HG03342 (cell line): ENCODE data around the gene SPDYE6.
"Not testable (repeated sequence)": the region's sequence is repeated elsewhere in the genome, so short reads cannot be mapped to it uniquely, and the experiment has no call there.

Experiments
- ATAC-seq: cut with Tn5 transposase; IDR thresholded peaks from one replicate; pipeline ENCODE4 v1.9.1; 2021; ENCODE audit warnings: mild to moderate bottlenecking, moderate library complexity; ENCODE audit not compliant: unreplicated experiment

Gene SPDYE6

GRCh38 chr7:102319671-102320070 is 36.6 kb downstream of the SPDYE6 start:
- ATAC-seq = no peak

DNA sequence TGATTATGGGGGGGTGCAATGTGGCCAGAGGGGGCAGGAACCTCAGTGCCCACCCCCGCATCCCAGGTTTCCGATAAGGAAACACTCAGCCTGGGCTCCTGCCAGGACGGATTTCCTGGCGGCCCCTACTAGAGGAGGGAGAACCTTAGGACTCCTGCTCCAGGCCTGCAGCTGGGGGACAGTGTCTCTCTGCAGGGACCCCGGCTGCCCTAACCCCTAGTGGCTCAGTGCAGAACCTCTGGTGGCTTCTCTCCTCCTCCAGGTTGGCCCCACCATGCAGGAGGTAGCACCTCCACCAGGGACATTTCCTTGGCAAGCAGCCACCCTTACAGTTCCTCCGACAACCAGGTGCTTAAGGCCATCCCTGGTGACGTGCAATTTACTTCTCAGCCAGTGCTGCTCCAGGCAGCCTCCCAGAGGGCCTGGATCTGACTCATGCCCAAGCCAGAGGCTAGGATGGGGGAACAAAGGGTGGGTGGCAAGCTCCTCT is 37.7 kb downstream of the SPDYE6 start:
- ATAC-seq = no peak

- ATAC-seq = no peak
Observed at GRCh38 chr7:102317231-102318059, 38.8 kb downstream of the SPDYE6 start.

DNA sequence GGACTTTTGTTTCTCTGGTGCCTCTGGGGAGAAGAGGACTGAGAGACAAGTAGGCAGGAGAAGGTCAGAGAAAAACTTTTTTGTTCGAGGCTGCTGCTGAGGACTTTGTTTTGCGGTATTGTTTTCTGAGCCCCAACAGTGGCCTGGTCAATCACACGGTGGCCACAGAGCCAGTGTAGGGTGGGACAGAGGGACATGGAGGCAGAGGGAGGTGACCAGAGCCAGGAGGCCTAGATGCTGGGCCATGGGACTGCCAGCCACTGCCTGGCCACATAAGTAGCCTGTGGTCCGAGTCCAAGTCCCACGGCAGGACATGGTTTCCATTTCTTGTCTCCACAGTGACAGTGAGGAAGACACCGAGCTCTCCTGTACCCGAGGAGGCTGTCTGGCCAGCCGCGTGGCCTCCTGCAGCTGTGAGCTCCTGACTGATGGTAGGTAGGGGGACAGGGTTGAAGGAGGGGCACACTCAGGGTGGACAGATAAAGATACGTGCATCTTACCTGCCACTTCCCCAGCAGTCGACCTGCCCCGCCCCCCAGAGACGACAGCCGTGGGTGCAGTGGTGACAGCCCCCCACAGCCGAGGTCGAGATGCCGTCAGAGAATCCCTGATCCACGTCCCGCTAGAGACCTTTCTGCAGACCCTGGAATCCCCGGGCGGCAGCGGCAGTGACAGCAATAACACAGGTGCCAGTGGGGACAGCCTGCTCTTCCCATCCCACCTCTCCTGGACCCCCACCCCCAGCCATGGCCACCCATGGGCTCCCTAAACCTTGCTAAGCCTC is 42.1 kb downstream of the SPDYE6 start:
- ATAC-seq = no peak

GRCh38 chr7:102312317-102312716 is 43.9 kb downstream of the SPDYE6 start:
- no peak for ATAC-seq

- no peak for ATAC-seq
Observed at GRCh38 chr7:102310414-102310815, 45.8 kb downstream of the SPDYE6 start.

- ATAC-seq = peak; percentile 76
Observed at GRCh38 chr7:102306916-102307677, 49.1 kb downstream of the SPDYE6 start.

DNA sequence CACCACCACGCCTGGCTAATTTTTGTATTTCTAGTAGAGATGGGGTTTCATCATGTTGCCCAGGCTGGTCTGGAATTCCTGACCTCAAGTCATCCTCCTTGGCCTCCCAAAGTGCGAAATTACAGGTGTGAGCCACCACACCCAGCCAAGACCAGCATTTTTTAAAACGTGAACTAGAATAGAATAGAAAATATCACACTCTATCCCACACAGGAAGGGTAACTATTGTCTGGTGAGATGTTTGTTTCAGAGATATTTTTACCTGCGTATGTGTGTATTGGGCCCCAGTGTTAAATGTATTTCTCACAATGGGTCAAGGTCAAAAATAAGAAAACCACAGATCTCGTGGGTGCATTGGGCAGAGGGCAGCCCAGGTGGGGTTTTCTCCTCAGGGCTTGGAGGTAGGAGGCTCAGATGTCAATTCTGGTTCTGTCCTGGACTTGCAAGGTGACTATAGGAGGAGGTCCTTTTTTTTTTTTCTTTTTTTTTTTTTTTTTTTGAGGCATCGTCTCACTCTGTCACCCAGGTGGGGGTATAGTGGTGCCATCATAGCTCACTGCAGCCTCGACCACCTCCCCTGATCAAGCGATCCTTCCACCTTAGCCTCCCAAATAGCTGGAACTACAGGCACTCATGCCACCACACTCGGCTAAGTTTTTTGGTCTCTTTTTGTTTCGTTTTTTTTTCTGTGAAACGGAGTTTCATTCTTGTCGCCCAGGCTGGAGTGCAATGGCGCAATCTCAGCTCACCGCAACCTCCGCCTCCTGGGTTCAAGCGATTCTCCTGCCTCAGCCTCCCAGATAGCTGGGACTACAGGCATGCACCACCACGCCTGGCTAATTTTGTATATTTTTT is 50.6 kb downstream of the SPDYE6 start:
- peak; percentile 32 for ATAC-seq

DNA sequence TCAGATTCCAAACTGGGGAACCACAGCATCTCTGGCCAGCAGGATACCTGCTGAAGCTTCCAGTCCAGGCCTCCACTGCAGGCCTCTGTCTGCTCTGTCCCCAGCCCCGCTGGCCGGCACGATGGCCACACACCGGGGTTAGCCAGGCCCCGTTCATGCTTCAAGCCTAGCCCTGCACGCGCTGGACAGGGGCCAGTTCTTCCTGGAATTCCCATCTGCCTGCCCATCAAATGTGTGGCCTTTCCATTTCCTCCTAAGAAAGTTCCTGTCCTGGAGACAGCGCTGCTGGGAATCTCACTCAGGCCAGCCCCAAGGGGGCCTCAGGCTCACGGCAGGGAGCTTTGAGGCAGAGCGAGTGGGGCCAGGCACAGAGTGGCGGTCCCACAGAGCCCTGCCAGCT is 51.6 kb downstream of the SPDYE6 start:
- ATAC-seq = no peak

- ATAC-seq = no peak
Observed at GRCh38 chr7:102303669-102304422, 52.4 kb downstream of the SPDYE6 start.

- no peak for ATAC-seq
Observed at GRCh38 chr7:102302025-102302424, 54.2 kb downstream of the SPDYE6 start.

GRCh38 chr7:102301367-102301766 is 54.9 kb downstream of the SPDYE6 start:
- not testable (repeated sequence) for ATAC-seq

DNA sequence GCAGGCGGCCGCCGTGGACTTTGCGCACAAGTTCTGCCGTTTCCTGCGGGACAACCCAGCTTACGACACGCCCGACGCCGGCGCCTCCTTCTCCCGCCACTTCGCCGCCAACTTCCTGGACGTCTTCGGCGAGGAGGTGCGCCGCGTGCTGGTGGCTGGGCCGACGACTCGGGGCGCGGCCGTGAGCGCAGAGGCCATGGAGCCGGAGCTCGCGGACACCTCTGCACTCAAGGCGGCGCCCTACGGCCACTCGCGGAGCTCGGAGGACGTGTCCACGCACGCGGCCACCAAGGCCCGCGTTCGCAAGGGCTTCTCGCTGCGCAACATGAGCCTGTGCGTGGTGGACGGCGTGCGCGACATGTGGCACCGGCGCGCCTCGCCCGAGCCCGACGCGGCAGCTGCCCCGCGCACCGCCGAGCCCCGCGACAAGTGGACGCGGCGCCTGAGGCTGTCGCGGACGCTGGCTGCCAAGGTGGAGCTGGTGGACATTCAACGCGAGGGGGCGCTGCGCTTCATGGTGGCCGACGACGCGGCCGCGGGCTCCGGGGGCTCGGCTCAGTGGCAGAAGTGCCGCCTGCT is 55.5 kb downstream of the SPDYE6 start:
- no peak for ATAC-seq

GRCh38 chr7:102297487-102298218 is 58.6 kb downstream of the SPDYE6 start:
- no peak for ATAC-seq

DNA sequence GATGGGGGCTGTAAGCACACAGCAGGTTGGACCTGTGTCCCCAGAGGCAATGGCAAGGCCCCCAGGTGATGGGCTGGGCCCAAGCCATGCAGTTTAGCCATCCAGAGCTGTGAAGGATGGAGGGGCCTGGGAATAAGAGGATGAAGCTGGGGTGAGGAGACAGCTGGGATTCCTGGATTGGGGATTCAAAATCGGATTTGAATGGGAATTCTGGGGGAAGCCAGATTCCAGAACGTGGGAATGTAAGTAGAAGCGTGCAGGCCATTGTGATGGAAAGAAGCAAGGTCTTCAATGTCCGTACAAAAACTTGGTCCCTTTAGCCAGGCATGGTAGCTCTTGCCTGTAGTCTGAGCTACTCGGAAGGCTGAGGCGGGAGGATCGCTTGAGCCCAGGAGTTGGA is 59.7 kb downstream of the SPDYE6 start:
- ATAC-seq = no peak

- ATAC-seq = no peak
Observed at GRCh38 chr7:102296179-102296438, 60.1 kb downstream of the SPDYE6 start.
